Measurements from ENCODE around the gene NSMF.

- no peak for TF ChIP-seq ZNF211 (tag by site-specific recombination; IDR thresholded peaks at IDR 0.05; ENCODE audit: low read depth)
- TF ChIP-seq CTCF (tag by site-specific recombination; IDR thresholded peaks at IDR 0.05): no peak
- no peak for TF ChIP-seq ZBTB21 (tag by site-specific recombination; IDR thresholded peaks at IDR 0.05)
- TF ChIP-seq ZIC2 (tag by site-specific recombination; IDR thresholded peaks at IDR 0.05): no peak
- TF ChIP-seq PBX3 (CRISPR knock-in tag; IDR thresholded peaks at IDR 0.05): no peak
- TF ChIP-seq ZNF792 (tag by site-specific recombination; IDR thresholded peaks at IDR 0.05): no peak
- no peak for TF ChIP-seq TCF7L2 (IDR thresholded peaks at IDR 0.05; ENCODE audit: borderline replicate concordance, low read depth, low read length)
- TF ChIP-seq SP2 (tag by site-specific recombination; IDR thresholded peaks at IDR 0.05): no peak
- TF ChIP-seq PRDM10 (tag by site-specific recombination; IDR thresholded peaks at IDR 0.05): no peak
Observed at GRCh38 chr9:137487454-137488326, 28.6 kb upstream of the NSMF start.

All from HEK293 (cell line).